Esophagus muscularis mucosa (tissue), 3 donors: ENCODE data around the gene CDRT15L2.
"Not testable (repeated sequence)": the region's sequence is repeated elsewhere in the genome, so short reads cannot be mapped to it uniquely, and the experiment has no call there.

Experiments
- CTCF ChIP-seq, 3 experiments: fragments of 200-600 bp in 2 of 3; fragments of 450-650 bp in 1 of 3; sonication (generic) in 2 of 3; IDR thresholded peaks; one replicate each; pipeline ENCODE4 v1.5.1; 2017 to 2019; ENCODE audit warnings: antibody characterized with exemption in 3 of 3, mild to moderate bottlenecking in 2 of 3, moderate library complexity in 1 of 3
- POLR2A ChIP-seq: fragments of 450-650 bp; IDR thresholded peaks from one replicate; pipeline ENCODE4 v1.6.1; 2017; ENCODE audit warnings: antibody characterized with exemption, moderate library complexity, mild to moderate bottlenecking, low read depth

- not testable (repeated sequence) for TF ChIP-seq POLR2A; CTCF (IDR thresholded peaks at IDR 0.05)
Measured at GRCh38 chr17:20583891-20584577, 4.5 kb downstream of the CDRT15L2 start.
